Measurements from ENCODE around the gene P2RY2.
A peak's percentile ranks its signal among the peaks of the same experiment; 100 is the strongest.
"Not testable (repeated sequence)": the region's sequence is repeated elsewhere in the genome, so short reads cannot be mapped to it uniquely, and the experiment has no call there.

The P2RY2 gene

DNA sequence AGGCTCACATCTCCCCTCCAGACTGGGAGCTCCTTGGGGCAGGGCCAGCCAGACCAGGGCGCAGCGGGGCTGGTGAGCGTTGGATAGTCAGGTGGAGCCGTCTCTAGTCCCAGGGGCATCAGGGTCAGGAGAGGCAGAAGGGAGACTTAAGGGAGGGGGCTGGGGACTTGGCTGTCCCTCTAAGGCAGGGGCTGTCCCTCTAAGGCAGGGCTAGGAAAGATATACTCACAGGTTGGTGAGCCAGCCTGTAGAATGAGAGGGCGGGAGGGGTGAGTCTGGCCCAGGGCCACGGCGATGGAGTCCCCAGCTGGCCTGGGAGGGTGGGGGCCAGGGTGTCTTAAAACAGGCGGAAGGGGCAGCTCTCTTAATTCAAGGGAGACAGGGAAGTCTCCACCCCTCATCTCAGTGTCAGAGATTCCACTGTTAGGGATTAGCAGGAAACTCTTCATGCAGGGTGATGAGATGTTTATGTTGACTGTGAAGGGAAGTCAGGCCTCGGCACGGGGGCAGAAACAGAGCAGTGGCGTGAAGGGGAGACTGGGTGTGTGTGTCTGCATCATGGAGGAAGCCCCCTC is 11.3 kb downstream of the P2RY2 start:
- no peak for DNase-seq

DNA sequence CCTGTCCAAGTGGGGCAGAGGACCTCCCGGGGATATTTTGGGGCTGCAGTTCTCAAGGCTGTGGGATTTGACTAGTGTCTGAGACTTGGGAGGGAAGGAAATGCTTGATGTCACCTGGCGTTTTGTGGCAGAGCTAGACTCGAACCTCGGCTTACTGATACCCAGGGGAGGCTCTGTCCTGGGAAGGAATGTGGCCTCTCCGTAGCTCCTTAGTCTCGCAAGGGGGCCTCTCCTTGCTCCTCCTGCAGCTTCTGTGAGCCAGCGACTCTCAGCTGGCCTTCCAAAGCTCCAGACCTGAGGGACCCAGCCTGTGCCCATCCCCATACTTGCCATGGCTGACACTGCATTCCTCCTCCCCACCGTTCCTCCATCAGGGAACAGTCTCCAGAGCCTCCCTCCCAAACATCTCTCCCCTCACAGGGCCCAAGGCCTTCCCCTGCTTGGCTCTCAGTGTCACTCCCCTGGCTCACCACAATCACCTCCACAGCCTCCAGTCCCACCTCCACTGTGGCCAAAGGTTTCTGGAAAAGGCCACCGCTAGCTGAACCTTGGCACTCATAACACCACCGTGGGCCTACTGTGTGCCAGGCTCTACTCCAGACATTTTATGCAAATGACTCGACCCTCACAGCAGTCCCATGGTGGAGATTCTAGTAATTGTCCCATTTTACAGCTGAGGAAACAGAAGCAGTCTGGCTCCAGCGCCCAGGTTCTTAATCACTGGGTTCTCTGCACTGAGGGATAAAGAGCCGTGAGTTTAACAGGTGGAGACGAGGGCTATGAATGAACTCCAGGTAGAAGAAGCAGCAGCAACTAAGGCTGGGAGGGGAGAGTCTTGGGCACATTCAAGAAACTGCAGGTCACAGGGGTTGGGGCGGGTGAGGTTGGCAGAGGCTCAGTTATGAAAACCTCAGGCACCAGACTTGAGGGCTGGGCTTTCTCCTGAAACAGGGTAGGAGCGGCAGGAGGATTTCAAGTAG is 12.1 kb downstream of the P2RY2 start:
- DNase-seq: no peak

DNA sequence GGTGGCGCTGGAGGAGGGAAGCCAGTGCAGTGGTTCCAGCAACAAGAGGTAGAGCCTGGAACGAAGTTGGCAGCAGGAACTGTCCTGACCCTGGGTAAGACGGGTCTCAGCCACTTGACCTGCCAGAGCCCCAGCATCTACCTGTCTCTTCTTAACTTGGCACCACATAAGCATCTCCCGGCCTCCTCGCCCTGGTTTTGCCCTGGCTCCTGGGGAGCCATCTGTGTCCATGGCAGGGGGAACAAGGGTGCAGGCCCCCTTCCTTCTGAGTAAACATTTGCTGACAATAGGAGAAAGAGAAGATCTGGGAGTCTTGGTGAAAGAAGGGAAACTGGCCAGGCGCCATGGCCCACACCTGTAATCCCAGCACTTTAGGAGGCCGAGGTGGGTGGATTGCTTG is 12.8 kb downstream of the P2RY2 start:
- DNase-seq: no peak

DNA sequence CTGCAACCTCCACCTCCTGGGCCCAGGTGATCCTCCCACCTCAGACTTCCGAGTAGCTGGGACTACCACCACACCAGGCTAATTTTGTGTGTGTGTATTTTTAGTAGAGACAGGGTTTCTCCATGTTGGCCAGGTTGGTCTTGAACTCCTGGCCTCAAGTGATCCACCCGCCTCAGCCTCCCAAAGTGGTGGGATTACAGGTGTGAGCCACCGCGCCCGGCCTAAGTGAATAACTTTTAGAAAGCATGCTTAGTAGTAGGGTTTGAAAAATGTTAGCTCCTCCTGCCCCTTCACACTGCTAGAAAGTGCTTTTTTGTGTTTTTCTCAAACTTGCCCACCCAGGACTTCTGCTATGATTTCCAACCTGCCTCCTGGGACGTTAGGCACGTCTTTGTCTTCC is 14.4 kb downstream of the P2RY2 start:
- not testable (repeated sequence) for DNase-seq

DNA sequence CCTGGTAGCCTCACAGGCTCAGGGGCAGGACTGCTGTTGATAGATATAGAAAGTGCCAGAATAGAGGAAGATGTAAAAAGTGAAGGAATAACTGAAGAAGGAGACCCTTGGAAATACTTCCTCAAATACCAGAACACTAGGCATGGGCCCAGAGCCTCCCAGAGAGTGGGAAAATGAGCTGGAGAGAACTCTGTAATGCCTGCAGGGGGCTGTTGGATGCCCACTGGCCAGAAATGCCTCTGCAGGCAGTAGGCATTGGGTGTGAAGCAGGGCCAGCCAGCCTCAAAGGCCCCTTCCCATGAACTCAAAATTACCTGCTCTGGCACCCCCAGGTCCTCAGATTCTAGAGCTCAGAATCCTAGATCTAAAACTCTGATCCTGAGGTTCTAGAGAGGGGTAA is 15.1 kb downstream of the P2RY2 start:
- DNase-seq: no peak

DNA sequence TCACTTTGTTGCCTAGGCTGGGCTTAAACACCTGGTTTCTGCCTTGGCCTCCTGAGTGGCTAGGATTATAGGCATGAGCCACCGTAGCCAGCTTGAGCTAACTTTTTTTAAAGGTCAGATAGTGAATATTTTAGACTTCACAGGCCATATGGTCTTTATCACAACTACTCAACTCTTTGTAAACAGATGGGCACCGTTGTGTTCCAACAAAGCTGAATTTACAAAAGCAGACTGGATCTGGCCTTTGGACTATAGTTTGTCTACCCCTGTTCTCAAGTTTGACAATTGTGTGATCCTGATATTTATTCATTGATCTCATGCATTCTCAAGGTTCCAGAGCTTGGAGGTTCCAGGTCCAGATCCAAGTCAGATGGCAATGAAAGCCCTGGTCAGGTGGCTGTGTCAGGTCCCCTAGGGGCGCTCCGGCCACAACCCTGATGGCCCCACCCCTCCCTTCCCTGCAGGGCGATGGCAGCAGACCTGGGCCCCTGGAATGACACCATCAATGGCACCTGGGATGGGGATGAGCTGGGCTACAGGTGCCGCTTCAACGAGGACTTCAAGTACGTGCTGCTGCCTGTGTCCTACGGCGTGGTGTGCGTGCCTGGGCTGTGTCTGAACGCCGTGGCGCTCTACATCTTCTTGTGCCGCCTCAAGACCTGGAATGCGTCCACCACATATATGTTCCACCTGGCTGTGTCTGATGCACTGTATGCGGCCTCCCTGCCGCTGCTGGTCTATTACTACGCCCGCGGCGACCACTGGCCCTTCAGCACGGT is 15.8 kb downstream of the P2RY2 start:
- DNase-seq: no peak

DNA sequence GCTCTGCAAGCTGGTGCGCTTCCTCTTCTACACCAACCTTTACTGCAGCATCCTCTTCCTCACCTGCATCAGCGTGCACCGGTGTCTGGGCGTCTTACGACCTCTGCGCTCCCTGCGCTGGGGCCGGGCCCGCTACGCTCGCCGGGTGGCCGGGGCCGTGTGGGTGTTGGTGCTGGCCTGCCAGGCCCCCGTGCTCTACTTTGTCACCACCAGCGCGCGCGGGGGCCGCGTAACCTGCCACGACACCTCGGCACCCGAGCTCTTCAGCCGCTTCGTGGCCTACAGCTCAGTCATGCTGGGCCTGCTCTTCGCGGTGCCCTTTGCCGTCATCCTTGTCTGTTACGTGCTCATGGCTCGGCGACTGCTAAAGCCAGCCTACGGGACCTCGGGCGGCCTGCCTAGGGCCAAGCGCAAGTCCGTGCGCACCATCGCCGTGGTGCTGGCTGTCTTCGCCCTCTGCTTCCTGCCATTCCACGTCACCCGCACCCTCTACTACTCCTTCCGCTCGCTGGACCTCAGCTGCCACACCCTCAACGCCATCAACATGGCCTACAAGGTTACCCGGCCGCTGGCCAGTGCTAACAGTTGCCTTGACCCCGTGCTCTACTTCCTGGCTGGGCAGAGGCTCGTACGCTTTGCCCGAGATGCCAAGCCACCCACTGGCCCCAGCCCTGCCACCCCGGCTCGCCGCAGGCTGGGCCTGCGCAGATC is 16.5 kb downstream of the P2RY2 start:
- no peak for DNase-seq

DNA sequence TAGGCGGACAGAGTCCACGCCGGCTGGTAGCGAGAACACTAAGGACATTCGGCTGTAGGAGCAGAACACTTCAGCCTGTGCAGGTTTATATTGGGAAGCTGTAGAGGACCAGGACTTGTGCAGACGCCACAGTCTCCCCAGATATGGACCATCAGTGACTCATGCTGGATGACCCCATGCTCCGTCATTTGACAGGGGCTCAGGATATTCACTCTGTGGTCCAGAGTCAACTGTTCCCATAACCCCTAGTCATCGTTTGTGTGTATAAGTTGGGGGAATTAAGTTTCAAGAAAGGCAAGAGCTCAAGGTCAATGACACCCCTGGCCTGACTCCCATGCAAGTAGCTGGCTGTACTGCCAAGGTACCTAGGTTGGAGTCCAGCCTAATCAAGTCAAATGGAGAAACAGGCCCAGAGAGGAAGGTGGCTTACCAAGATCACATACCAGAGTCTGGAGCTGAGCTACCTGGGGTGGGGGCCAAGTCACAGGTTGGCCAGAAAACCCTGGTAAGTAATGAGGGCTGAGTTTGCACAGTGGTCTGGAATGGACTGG is 17.2 kb downstream of the P2RY2 start:
- no peak for DNase-seq

DNA sequence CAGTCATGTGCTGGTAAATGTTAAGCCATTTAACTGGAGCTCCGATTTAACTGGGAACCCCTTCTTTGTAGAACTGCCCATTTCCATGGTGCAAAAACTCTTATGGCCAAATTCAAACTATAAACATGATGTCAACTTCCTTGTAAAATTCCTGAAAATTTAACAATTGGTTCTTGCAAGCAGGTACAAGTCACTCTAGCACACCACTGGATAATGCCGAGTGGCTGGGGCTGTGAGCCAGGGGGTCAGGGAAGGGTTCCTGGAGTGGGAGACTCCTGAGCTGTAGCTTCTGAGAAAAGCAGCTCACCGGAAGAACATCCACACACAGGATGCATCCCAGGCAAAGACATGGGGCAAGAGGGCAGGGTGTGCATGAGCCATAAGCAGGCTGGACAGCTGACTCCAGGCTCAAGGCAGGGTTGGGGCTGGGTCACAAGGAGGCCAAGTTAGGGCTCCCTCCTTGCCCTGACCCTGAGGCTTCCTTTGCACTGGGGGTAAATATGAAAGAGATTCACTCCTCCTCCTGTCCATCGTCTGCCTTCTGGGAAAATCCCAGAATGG is 18.2 kb downstream of the P2RY2 start:
- no peak for DNase-seq

DNA sequence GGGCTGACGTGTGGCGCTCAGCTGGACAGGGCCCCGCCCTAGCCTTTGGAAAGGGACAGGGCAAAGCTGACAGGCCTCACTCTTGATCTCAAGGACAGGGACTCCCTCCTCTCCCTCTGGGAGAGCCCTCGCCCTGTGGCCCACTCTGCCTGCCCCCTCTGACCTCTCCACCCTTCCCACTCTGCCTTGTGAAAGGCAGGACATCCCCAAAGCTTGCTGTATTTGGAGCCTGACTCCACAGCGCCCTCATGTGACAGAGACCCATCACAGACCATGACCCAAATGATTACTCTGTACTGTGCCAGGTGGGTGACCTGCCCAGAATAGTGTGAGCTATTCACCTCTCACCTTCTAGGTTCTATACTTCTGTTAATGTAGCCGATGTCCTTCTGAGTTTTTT is 18.8 kb downstream of the P2RY2 start:
- peak; percentile 61 for DNase-seq

DNA sequence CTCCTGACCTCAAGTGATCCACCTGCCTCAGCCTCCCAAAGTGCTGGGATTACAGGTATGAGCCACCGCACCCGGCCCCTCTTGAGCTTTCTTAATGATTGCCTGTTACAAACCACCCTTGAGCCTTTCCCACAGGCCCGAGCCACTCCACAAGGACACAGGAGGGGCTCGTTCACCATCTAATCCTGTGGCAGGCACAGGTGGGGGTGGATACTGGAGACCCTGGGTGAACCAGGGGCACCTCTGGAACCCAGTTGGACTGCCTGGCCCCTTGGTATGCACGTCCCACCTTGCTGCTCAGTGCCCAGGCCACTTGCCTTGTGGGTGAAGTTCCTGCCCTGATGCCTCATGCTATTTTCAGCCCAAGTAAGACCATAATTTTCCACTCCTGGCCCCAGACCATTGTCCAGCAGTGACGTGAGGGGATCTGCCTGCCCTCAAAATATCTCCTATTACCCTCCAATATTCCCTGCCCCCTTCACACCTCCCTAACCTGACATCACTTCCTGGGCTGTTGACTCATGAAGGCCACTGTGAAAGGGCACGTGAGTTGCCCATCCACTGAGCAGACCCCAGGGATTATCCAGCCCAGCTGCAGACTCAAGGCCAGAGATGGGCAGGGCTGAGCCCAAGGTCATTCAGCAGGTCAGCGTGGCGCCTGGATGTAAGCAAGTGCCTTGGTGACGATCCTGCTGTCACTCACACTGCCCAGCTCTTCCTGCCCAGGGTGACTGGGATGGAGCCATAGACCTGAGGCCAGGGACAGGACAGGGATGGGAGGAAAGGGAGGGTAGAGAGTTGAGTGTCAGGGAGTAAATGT is 19.6 kb downstream of the P2RY2 start:
- DNase-seq: no peak

DNA sequence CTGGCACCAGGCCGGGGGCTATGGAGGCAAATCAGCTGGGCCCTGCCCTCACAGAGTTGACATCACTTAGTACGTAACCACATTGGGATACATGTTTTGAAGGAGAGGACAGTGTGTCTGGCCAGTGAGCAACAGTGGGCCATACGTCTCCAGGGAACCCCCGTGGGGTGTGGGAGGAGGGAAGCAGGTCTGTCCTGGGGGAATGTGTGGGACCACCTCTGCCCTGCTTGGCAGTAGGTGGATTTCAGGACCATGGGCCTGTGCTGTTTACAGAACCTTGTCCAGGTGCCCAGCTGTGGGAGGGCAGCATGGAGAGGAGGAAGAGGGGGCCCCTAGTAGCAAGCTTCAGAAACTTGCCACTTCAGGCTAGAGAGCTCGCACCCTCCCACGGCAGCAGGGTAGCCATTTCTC is 21.0 kb downstream of the P2RY2 start:
- no peak for DNase-seq

DNA sequence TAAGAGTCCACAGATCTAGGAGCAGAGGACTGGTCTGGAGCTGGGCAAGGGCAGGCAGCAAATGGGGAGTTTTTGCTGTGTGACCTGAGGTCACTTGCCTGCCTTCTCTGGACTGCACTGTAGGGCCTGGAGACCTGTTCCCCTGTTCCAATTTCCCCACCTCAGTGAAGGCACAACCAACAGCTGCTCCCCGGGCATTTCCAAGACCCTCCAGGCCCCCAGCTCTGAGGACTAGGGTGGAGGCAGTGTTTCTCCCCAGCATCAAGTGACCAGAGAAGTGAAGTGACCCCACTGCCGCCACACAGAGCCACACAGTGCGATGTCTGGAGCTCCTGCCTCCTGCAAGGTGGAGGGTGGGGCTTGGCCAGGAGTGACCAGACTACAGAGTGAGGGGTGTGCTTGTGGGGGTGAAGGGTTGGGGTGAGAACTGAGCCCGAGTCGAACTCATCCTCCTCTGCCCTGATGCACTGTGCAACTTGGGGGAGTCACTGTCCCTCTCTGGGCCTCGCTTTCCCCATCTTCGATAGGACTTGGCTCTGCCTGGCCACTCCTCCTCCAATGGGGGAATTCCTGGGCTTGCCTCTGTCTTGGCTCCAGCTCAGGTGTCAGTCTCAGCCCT is 21.6 kb downstream of the P2RY2 start:
- DNase-seq: no peak

DNA sequence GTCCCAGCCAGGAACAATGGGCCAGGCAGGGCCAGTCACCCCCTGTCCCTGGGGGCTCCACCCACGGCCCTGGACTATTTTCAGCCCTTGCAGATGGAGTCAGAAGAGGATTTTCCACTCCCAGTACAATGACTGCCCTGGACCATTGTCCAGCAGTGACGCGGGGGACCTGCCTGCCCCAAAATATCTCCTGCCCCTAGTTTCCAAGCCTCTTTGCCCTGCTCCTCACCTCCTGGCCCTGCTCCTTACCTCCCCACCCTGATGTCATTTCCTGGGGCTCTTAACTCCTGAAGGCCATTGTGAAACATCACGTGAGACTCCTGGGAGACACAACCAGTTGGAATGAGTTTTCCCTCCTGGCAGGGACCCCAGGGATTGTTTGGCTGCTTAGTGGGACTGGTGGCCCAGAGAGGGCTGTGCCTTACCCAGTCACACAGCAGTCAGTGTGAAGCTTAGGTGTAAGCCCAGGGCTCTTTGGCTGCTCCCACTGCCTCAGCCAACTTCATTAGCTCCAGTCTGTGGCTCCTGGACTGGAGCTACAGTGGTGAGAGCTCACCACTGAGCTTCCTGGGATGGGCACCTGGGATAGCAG is 22.2 kb downstream of the P2RY2 start:
- DNase-seq: no peak

DNA sequence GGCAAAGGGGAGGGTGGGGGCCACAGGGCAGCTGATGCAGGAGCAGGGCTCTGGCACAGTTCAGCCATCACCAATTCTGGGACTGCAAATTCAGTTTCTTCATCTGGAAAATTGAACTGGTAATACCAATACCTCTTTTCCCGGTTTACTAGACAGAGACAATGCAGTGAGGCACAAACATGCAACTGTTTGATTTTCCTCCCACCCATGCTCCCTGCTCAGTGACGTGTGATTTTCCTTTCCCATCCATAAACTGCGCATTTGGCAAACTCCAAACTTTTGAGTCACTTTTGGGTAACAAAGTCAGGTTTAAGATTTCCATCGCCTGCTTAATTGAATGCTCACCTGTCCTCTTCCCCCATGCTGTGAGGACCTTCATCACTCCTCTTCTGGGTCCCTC is 23.2 kb downstream of the P2RY2 start:
- DNase-seq: no peak

DNA sequence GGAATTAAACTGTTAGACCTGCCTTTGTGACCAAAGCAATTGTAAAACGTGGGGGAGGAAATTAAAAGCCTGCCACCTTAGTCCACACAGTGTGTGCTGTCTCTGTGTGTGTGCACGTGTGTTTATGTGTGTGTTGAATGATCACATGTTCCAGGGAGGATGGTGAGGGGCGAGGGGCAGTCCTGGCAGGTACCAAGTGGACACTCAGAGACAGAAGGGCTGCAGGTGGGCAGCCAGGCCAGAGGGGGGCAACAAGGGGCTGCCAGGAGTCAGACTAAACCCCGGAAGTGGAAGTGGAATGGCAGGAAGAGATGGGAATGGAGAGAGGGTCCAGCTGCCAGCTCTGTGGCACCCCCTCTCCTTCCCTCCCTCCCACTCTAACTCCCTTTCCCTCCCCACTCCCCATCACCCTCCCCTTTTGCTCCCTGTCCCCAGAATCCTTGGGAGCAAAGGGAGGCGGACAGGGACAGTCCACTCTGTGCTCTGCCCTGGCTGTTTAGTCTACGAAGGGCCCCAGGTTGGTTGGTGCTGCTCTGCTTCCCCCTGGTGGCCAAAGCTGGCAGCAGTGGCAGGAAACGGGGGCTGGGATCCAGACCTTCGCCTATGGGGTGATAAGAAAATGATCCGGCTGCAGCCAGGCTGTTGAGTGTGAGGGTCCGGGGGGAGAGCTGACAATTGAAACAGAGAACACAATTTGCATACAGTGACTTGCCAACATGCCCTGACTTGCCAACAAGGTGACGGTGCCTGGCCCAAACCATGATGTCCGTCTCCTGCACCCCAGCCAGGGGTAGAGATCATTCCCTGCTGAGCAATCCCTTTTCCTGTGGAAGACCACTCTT is 24.4 kb downstream of the P2RY2 start:
- DNase-seq: peak; percentile 81

DNA sequence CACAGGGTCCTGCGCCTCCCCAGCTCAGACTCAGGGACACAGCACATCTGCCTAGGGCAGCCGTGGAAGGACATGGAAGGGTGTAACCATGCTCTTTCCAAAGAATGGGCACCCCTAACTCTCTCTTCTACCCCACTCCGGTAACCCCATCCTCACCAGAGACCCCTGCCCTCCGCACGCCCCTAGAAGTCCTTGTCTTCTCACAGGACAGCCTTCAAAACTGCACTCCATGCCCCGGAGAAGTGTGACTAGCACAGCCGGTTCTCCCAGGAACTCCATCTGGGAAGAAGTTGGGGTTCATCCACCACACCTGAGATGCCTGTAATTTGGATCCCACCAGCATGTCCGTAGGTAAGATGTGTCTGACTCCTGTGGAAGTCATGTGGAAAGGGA is 25.0 kb downstream of the P2RY2 start:
- DNase-seq: no peak

DNA sequence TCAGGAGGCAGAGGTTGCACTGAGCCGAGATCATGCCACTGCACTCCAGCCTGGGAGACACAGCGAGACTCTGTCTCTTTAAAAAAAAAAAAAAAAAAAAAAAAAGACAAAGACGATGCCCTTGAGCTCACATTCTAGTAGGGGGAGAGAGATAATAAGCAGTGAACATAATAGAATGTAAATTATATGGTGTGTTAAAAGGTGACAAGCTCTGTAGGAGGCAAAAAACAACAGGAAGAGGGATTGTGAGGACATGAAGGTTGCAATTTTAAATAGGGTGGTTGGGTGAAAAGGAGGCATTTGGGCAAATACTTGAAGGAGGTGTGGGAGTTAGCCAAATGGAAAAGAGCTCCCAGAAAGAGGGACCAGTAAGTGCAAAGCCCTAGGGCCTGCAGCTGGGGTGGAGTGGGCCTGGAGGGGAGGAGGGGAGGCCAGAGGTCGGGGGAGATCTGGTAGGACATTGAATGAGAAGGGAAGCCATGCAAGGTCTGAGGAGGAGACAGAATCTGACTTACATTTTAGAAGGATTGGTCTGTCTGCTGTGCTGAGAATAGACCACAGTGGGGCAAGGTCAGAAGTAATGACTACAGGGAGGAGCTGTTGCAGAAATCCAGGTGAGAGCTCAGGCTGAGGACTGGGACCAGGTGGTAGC is 26.6 kb downstream of the P2RY2 start:
- no peak for DNase-seq

DNA sequence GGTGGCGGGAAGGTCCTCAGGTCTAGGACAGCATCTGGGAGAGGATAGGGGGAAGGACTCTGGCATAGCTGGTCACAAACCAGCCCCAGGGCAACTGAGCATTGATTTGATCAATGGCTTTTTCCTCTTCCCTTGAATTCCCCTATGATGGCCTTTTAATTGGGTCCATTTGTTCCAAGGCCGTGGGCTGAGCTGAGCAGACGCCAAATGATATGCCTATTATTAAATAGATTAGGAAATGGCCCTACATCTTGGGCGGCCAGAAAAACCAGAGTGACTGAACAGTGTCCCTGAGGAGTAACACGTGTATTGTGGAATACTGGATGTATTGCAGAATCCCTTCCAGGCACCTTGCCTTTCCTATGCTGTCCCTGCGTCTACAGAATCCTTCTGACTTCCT is 27.4 kb downstream of the P2RY2 start:
- no peak for DNase-seq

Measured in hematopoietic multipotent progenitor cell treated with erythropoietin and hydrocortisone succinate and interleukin-3 and kit ligand, for 8 days (in vitro differentiated cells).